OCI-LY3 (cell line): Measurements from ENCODE around the gene CLEC10A.

Source experiments
- CTCF ChIP-seq: fragments of 200-600, 300-600 bp; sonication (generic); IDR thresholded peaks from 2 replicates; pipeline ENCODE4 v1.5.1; 2014; ENCODE audit warnings: antibody characterized with exemption, low read length, low read depth
- EZH2phosphoT487 ChIP-seq: fragments of 200-600 bp; shearing (Covaris generic); IDR thresholded peaks from 2 replicates; pipeline ENCODE4 v1.6.1; 2018; ENCODE audit warnings: antibody characterized with exemption, mixed run types, low read depth

DNA sequence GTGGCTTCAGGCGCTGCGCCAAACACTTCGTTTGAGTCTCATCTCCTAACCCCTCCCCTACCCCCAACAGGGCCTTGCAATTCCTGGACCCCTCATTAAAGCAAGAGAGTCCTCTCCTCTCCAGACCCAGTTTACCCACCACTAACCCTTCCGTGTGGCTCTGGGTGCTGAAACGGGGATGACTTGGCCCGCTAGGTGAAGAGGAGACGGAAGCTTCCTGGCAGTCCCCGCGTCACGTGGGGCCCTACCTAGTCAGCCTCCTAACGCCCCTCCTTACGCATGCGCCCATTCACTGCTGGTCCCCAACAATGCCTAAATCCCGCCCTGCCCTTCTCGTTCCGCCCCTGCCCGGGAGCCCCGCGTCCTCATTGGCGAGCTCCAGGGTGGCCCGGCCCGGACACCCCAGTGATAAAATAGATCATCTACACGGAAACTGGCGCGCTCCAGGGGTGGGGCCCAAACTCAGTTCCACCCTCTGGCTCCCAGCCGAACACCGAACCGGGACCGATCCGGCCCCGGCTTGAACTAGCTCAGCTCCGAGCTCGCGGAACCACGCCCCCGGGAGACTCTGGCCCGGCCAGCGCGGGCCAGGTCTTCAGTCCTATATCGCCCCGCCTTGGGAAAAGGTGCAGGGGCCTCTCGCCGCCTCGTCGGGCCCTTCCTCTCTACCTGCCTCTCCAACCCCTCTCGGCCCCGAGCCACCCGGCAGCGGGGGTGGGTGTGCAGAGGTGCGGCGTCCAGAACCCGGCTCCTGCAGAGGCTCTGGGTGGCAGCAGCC is 44.3 kb downstream of the CLEC10A start, which contains the start of gene SLC16A13:
- TF ChIP-seq CTCF (no peak), EZH2phosphoT487 (no peak)
